ENCODE measurements around the gene TEAD4.
A peak's percentile ranks its signal among the peaks of the same experiment; 100 is the strongest.

Gene TEAD4

DNA sequence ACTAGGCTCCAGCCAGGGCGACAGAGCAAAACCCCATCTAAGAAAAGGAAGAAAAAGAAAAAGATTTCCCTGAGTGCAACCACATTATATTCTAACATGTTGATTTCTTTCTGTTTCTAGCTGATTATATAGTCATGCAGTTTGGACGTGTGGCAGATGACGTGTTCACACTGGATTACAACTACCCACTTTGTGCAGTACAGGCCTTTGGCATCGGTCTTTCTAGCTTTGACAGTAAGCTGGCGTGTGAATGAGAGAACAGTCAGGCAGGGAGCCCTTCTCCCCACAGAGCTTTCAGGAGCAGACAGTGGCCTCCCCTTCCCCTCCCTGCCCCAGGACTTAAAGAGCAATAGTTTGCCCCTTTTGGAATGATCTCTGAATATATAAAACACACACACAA, 20.0 kb upstream of the TEAD4 start:
- no peak for DNase-seq (ENCODE audit: extremely low read depth, insufficient read length)
- H3K4me3 ChIP-seq (replicated peaks; ENCODE audit: low read depth, low read length) = no peak overlapping the region
- H3K27me3 ChIP-seq (replicated peaks; ENCODE audit: control insufficient read depth, insufficient read depth, low read length) = no peaks in the 10 kb centered on the region
- TF ChIP-seq, protein P1, sequence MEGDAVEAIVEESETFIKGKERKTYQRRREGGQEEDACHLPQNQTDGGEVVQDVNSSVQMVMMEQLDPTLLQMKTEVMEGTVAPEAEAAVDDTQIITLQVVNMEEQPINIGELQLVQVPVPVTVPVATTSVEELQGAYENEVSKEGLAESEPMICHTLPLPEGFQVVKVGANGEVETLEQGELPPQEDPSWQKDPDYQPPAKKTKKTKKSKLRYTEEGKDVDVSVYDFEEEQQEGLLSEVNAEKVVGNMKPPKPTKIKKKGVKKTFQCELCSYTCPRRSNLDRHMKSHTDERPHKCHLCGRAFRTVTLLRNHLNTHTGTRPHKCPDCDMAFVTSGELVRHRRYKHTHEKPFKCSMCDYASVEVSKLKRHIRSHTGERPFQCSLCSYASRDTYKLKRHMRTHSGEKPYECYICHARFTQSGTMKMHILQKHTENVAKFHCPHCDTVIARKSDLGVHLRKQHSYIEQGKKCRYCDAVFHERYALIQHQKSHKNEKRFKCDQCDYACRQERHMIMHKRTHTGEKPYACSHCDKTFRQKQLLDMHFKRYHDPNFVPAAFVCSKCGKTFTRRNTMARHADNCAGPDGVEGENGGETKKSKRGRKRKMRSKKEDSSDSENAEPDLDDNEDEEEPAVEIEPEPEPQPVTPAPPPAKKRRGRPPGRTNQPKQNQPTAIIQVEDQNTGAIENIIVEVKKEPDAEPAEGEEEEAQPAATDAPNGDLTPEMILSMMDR (IDR thresholded peaks at IDR 0.05; ENCODE audit: insufficient read depth, low read length, poor library complexity, severe bottlenecking) = no peak
- peaks cover 2% of the 10 kb centered on the region for H3K36me3 ChIP-seq (ENCODE audit: control insufficient read depth, insufficient read depth, low read length)

DNA sequence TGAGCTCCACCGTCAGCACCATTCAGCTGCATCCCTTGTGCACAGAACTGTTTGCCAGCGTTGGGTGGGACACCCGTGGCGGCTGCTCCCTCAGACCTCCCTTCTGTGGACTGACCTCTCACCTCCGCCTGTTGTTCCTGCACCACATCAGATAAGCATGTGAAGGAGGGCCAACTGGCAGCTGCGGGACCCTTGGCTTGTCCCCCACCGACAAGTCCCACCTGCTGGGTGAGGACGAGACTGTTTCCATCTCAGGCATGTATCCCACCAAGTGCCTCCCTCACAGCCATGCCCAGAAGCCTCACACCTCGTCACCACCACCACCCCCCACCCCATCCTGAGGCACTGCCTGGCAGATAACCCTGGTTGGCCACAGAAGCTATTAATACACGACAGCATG, 18.6 kb upstream of the TEAD4 start:
- no peak for DNase-seq (ENCODE audit: extremely low read depth, insufficient read length)
- TF ChIP-seq, protein P1 (IDR thresholded peaks at IDR 0.05; ENCODE audit: insufficient read depth, low read length, poor library complexity, severe bottlenecking) = no peak
- no peaks in the 10 kb centered on the region for H3K27me3 ChIP-seq (replicated peaks; ENCODE audit: control insufficient read depth, insufficient read depth, low read length)
- no peak overlapping the region for H3K4me3 ChIP-seq (replicated peaks; ENCODE audit: low read depth, low read length)
- H3K36me3 ChIP-seq (ENCODE audit: control insufficient read depth, insufficient read depth, low read length) = peaks cover 2% of the 10 kb centered on the region

DNA sequence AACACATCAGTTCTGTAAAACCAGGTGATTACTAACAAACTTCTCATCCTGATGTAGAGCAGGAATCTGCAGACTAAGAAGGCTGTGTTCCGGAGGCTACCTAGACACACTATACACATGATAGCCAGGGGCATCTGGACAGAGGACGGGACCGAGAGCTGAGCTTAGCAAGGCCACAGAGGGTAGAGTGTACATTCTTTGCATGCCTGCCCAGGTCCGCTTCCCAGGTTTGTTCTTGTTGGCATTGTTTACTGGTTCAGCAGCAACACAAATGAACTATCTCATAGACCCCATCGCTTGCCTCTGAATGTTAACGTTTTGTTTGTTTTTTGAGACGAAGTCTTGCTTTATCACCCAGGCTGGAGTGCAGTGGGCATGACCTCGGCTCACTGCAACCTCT, 17.7 kb upstream of the TEAD4 start:
- peaks cover 2% of the 10 kb centered on the region for H3K36me3 ChIP-seq (ENCODE audit: control insufficient read depth, insufficient read depth, low read length)
- DNase-seq (ENCODE audit: extremely low read depth, insufficient read length) = no peak
- TF ChIP-seq, protein P1 (IDR thresholded peaks at IDR 0.05; ENCODE audit: insufficient read depth, low read length, poor library complexity, severe bottlenecking) = no peak
- H3K4me3 ChIP-seq (replicated peaks; ENCODE audit: low read depth, low read length) = no peak overlapping the region
- H3K27me3 ChIP-seq (replicated peaks; ENCODE audit: control insufficient read depth, insufficient read depth, low read length) = no peaks in the 10 kb centered on the region

DNA sequence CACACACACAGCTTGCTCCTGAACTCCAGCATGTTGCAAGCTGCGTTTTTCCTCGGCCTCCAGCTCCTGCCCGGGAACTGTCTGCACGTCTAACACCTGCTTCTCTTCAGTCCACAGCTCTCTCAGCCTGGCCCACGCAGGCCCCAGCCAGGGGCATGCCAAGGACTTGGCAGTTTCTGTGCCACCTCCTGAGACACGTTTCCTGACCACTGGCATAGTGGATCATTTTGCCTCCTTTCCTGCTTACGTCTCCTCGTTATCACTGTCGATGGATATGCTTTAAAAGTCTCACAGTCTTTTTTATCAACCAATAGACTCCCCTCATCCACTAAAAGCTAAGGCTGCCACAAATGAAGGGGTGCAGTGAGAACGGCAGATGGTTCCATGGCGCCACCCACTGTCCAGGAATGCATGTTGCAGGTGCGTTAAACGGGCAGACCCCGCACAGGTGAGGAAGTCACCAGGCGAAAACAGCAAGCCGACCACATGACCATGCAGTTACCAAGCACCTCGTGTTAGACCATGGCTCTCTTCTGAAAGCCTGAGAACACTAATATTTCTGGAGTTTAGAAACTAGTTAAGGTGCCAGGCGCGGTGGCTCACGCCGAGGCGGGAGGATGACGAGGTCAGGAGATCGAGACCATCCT, 14.7 kb upstream of the TEAD4 start:
- no peaks in the 10 kb centered on the region for H3K27me3 ChIP-seq (replicated peaks; ENCODE audit: control insufficient read depth, insufficient read depth, low read length)
- no peak for DNase-seq (ENCODE audit: extremely low read depth, insufficient read length)
- TF ChIP-seq, protein P1 (IDR thresholded peaks at IDR 0.05; ENCODE audit: insufficient read depth, low read length, poor library complexity, severe bottlenecking) = peak; percentile 76
- H3K36me3 ChIP-seq (ENCODE audit: control insufficient read depth, insufficient read depth, low read length) = peaks cover 2% of the 10 kb centered on the region; the same call in 1 of the 2 replicates
- H3K4me3 ChIP-seq (replicated peaks; ENCODE audit: low read depth, low read length) = no peak overlapping the region

DNA sequence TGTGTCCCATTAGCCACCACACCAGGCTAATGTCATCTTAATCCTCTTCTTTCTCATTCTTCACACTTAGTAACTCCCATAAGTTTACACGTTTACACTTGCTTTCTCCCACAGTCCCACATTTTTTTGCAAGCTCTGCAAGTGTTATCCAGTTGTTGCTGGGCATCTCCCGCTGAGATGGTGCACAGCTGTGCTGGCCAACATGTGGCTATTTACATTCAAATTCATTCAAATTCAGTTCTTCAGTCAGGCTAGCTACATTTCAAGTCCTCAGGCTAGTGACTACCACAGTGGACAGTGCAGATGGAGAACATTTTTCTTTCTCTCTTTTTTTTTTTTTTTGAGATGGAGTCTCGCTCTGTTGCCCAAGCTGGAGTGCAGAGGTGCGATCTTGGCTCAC, 9.8 kb upstream of the TEAD4 start:
- no peak for DNase-seq (ENCODE audit: extremely low read depth, insufficient read length)
- TF ChIP-seq, protein P1 (IDR thresholded peaks at IDR 0.05; ENCODE audit: insufficient read depth, low read length, poor library complexity, severe bottlenecking) = no peak
- Histone ChIP-seq H3K4me3 (replicated peaks; ENCODE audit: low read depth, low read length) (no peak overlapping the region), H3K27me3 (replicated peaks; ENCODE audit: control insufficient read depth, insufficient read depth, low read length) (no peaks in the 10 kb centered on the region), H3K36me3 (ENCODE audit: control insufficient read depth, insufficient read depth, low read length) (no peaks in the 10 kb centered on the region)

DNA sequence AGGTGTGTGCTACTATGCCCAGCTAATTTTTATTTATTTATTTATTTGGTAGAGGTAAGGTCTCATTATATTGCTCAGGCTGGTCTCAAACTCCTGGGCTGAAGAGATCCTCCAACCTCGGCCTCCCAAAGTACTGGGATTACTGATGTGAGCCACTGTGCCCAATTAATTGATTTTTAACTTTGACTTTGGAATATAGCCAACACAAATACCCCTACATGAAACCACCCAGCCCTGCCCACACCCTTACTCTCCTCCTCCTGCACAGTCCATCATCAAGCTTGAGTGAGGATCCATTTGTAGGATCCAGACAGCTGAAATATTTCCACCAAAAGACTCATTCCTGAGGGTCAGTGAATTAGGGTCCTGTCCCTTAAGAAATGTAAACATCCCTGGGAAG, 3.3 kb upstream of the TEAD4 start:
- peaks cover 3% of the 10 kb centered on the region; the same call in 1 of the 2 replicates for H3K27me3 ChIP-seq (replicated peaks; ENCODE audit: control insufficient read depth, insufficient read depth, low read length)
- TF ChIP-seq, protein P1 (IDR thresholded peaks at IDR 0.05; ENCODE audit: insufficient read depth, low read length, poor library complexity, severe bottlenecking) = no peak
- no peak overlapping the region for H3K4me3 ChIP-seq (replicated peaks; ENCODE audit: low read depth, low read length)
- DNase-seq (ENCODE audit: extremely low read depth, insufficient read length) = no peak
- no peaks in the 10 kb centered on the region for H3K36me3 ChIP-seq (ENCODE audit: control insufficient read depth, insufficient read depth, low read length)

Data from GM06990 (cell line).